HG03175 (cell line): ENCODE measurements around the gene SESTD1.
A peak's percentile ranks its signal among the peaks of the same experiment; 100 is the strongest.
"Not testable (repeated sequence)": the region's sequence is repeated elsewhere in the genome, so short reads cannot be mapped to it uniquely, and the experiment has no call there.

Source experiments
- ATAC-seq: cut with Tn5 transposase; IDR thresholded peaks from one replicate; pipeline ENCODE4 v1.9.1; 2021; ENCODE audit warnings: mild to moderate bottlenecking, moderate library complexity; ENCODE audit not compliant: unreplicated experiment

The SESTD1 gene

GRCh38 chr2:179268277-179268925 lies 3.8 kb upstream of the SESTD1 start:
- peak; percentile 19 for ATAC-seq

DNA sequence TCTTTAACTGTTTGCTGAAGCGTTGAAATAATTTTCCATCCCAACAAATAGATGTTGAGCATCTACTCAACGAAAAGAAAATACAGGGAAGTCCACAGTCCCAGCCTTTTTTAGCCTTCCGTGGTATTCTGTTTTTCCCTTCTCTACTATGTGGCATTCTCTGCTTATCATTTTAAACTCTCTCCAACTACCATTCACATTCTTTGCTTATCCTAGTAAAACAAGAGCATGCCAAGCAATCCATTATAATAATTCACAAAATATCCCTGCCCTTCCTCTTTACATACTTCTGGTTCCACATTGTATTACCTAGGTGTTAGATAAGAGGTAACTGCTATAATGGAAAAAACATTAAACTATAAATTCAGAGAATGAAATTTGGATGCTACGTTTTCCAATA lies 1.6 kb upstream of the SESTD1 start:
- no peak for ATAC-seq

- no peak for ATAC-seq
Measured at GRCh38 chr2:179265082-179265510, 464 bp upstream of the SESTD1 start.

- peak; percentile 42 for ATAC-seq
Measured at GRCh38 chr2:179263446-179264367, 925 bp downstream of the SESTD1 start.

- no peak for ATAC-seq
Measured at GRCh38 chr2:179263015-179263414, 1.6 kb downstream of the SESTD1 start.

DNA sequence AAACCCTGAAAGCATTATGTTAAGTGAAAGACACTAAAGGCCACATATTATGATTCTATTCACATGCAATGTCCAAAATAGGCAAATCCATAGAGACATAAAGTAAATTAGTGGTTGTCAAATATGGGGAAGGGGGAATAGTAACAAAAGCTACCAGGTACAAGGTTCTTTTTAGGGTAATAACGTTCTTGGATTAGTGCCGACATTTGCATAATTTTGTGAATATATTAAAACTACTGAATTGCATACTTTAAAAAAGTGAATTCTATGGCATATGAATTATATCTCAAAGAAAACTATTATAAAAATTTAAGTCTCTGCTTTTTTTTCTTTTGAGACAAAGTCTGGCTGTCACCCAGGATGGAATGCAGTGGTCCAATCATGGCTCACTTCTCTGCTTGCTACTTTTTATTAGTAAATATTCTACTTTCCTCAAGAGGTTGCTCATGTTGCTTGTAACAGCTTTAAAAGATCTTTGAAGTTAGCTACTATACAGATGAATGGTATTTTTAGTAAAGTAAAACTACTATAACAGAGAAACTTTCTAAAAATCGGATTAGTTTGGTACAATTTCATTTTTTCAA lies 2.5 kb downstream of the SESTD1 start:
- no peak for ATAC-seq

DNA sequence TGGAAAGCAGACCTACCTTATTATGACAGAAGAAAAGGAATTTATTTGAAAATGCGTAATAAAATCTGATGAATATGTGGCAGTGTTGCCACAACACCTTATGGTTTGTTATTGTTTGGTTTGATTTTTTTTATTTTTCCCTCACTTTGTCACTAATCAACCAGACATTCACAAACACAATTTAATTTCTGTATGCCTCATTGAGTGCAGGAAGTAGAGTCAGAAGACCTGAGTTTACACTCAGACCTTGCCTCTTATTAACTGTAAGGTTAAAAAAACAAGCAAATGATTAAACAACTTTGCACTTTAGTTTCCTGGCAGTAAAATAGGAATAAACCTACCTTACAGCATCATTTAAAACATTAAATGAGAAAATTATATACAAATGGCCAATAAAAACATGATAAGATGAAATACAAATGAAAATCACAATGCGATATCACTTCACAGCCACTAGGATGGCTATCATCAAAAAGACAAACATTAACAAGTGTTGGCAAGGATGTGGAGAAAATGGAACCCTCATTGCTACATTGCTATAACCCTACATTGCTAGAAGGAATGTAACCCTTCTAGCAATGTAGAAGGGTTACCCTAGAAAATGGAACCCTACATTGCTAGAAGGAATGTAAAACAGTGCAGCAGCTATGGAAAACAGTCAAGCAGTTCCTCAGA lies 3.3 kb downstream of the SESTD1 start:
- no peak for ATAC-seq

DNA sequence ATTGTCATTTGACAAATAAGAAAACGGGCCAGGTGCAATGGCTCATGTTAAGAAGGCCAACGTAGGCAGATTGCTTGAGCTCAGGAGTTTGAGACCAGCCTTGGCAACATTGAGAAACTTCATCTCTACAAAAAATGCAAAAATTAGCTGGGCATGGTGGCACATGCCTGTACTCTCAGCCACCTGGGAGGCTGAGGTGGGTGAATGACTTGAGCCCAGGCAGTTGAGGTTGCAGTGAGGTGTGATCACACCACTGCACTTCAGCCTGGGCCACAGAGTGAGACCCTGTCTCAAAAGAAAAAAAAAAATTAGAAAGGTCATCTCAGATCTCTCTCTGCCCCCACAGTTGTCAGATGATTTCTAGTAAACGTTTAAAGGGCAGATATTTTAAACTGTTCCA lies 4.4 kb downstream of the SESTD1 start:
- no peak for ATAC-seq

- ATAC-seq = peak; percentile 44
Measured at GRCh38 chr2:179255129-179255528, 9.5 kb downstream of the SESTD1 start.

GRCh38 chr2:179253226-179253625 lies 11.4 kb downstream of the SESTD1 start:
- peak; percentile 57 for ATAC-seq

GRCh38 chr2:179252423-179252822 lies 12.2 kb downstream of the SESTD1 start:
- ATAC-seq = peak; percentile 38

DNA sequence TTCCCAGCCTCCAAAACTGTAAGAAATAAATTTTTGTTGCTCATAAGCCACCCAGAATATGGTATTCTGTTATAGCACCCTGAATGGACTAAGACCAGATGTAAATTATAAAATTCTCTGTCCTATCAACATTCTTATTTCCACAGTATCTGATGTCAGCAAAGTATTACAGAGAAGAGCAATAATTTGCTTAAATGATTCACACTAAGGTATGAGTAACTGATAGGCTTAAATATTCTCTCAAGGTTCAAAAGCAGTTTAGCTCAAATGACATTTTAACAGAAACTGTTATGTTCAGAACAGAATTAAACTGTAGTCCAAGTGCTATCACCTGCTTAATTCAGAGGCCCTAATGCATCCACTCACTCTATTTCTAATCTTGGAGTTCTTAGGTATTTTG lies 12.8 kb downstream of the SESTD1 start:
- ATAC-seq = no peak

- ATAC-seq = no peak
Measured at GRCh38 chr2:179250848-179251504, 13.7 kb downstream of the SESTD1 start.

DNA sequence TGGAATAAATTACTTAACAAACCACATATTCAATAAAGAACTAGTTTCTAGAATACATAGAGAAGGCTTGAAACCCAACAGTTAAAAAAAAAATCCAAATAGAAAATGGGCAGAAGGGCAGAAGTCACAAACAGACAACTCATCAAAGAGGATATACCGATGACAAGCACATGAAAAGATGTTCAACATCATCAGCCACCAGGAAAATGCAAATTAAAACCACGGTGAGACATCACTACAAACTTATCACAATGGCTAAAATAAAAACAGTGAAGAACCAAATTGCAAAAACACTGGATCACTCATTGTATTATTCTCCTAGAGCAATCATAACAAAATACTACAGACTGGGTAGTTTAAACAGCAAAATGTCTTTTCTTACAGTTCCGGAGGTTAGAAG lies 14.5 kb downstream of the SESTD1 start:
- no peak for ATAC-seq

- peak; percentile 27 for ATAC-seq
Measured at GRCh38 chr2:179248024-179248348, 16.6 kb downstream of the SESTD1 start.

GRCh38 chr2:179247318-179248023 lies 17.2 kb downstream of the SESTD1 start:
- no peak for ATAC-seq

GRCh38 chr2:179245843-179246242 lies 18.8 kb downstream of the SESTD1 start:
- ATAC-seq = not testable (repeated sequence)

DNA sequence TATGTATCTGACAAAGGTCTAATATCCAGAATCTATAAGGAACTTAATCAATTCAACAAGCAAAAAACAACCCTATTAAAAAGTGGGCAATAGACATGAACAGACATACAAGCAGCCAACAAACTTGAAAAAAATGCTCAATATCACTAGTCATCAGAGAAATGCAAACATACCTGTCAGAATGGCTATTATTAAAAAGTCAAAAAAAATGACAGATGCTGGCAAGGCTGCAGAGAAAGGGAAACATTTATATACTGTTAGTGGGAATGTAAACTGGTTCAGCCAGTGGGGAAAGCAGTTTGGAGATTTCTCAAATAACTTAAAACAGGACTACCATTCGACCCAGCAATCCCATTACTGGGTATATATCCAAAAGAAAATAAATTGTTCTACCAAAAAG lies 21.6 kb downstream of the SESTD1 start:
- no peak for ATAC-seq

DNA sequence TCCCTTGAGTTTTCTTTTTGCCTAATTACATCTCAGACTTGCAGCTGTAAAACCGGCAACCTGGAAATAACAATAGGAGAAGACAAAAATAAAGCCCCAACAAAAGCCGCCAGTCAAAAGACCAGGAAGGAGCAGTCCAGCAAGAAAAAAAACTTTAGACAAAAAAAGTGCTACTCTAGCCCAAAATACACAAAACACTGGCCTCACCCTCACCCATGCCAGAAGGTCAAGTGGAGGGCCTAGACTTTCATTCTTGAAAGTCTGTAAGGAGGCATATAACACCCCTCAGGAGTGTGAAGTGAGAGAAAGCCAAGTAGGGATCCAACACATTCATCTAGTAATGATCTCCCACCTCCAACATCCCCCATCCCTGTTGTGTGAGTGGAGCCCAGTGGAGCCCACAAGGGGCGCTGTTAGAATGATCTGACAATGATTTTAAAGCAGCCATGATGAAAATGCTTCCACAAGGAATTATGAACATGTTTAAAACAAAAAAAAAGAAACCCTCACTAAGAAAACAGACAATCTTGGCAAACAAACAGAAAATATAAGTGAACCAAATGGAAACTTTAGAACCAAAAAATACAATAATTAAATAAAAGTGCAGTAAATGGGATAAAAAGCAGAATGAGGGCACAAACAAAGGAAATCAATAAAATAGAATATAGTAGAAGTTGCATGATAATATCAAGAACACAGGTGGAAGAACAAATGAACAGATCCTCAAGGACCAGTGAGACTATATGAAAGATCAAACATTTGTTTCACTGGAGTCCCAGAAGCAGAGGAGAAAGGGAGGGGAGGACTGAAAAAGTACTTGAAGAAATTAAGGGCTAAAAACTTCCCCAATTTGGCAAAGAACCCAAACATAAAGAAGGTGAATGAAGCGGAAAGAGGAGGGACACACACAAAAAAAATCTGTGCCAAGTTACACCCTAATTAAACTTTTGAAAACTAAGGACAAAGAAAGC lies 23.9 kb downstream of the SESTD1 start:
- ATAC-seq = no peak
